ENCODE data around the gene FNDC7.
"Not testable (repeated sequence)": the region's sequence is repeated elsewhere in the genome, so short reads cannot be mapped to it uniquely, and the experiment has no call there.

FNDC7 gene

GRCh38 chr1:108712606-108713150, at the start of gene FNDC7:
Gene FNDC7, plus strand, starts transcription at chr1:108712908. Its CDS starts 26 bp downstream, at chr1:108712934.
- FAIRE-seq (no peak), DNase-seq (ENCODE audit: insufficient read length, low spot score) (no peak)

DNA sequence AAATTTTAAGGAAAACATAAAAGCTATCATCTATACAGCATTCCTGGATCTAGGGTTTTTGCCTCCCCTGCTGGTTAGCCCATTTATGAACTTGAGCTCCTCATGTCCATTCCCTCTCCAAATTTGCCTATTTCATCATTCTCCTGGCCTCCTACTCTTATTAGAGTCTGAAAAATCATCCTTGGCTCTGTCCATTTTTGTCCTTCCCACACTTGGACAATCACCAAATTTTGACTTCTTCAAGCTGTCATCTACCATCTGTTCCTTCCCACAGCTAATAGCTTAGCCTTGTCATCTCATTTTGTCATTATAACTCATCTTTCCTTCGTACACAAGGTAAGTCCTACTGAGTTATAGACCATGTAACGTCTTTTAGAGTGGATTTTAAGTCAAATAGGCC, 49.6 kb upstream of the FNDC7 start:
- FAIRE-seq (no peak), DNase-seq (ENCODE audit: insufficient read length, low spot score) (no peak)

DNA sequence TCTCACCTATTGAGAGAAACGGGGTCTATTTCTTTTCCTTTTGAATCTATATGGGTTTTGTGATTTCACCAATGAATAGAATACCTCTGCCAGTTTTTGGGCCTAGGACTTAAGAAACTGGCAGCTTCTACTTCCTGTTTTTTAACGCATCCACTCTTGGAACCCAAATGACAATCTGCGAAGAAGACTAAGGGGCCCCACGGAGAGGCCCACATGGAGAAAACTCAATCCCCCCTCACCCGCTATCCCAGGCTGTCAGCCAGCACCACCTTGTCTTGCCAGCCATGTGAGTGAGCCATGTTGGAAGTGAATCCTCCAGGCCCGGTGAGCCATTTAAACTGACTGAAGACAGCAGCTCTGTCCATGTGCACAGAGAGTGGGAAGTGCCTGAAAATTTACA, 48.2 kb upstream of the FNDC7 start:
- FAIRE-seq, result no peak
- DNase-seq (ENCODE audit: insufficient read length, low spot score), result no peak

- no peak for DNase-seq (ENCODE audit: insufficient read length, low spot score)
- FAIRE-seq, result no peak
These were observed 47.6 kb upstream of the FNDC7 start for GRCh38 chr1:108665067-108665466.

DNA sequence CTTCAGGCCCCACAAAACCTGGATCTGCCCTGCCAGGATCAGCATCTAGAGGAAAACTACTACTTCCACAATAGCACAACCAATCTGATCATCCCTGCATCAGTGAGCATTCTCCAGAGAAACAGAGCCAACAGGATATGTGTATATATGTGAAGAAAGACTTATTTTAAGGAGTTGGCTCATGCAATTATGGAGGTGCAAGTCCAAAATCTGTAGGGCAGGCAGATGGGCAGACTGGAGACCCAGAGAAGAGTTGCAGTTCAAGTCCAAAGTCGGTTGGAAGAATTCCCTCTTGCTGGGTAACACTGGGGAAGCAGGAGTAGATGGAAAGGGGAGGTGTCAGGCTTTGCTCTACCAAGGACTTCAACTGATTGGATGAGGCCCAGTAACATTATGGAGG, 46.9 kb upstream of the FNDC7 start:
- FAIRE-seq (no peak), DNase-seq (ENCODE audit: insufficient read length, low spot score) (no peak)

GRCh38 chr1:108667422-108667821, 45.3 kb upstream of the FNDC7 start:
- not testable (repeated sequence) for DNase-seq (ENCODE audit: insufficient read length, low spot score); FAIRE-seq

- FAIRE-seq (no peak), DNase-seq (ENCODE audit: insufficient read length, low spot score) (no peak)
These were observed 43.9 kb upstream of the FNDC7 start for GRCh38 chr1:108668777-108669176.

DNA sequence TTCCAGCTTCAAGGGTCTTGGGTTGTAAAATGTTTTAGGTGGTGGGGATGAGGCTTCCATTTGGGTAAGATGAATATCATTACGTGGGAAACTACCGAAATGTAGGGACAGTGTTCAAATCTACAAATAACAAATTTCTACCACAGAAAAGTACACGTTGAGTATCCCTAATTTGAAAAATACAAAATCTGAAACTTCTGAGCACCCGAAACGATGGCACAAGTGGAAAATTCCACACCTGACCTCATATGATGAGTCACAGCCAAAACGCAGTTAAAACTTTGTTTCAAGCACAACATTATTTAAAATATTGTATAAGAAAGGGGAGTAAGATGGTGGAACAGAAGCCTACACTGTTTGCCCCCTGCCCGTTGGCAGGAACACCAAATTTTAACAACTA, 43.0 kb upstream of the FNDC7 start:
- FAIRE-seq, result no peak
- DNase-seq (ENCODE audit: insufficient read length, low spot score), result no peak

DNA sequence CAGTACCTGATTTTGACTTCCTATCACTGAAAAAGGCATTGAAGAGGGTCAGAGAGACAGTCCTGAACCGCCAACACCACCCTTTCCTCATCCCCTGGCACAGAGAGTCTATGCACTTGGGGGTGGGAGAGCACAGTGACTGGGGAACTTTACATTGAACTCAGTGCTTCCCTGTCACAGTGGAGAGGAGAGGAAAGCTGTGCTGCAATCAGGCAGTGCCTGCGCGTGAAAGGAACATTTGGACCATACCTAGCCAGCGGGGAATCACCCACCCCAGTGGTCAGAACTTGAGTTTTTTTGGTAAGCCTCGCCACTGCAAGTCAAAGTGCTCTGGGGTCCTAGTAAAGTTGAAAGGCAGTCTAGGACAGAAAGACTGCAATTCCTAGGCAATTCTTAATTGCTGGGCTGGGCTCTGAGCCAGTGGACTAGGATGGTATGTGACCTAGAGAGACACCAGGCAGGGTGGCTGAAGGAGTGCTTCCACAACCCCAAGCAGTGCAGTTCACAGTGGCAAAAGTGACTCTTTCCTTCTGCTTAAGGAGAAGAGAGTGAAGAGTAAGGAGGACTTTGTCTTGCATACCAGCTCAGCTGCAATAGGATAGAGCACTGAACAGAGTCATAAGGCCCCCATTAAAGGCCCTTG, 42.5 kb upstream of the FNDC7 start:
- FAIRE-seq (no peak), DNase-seq (ENCODE audit: insufficient read length, low spot score) (no peak)

DNA sequence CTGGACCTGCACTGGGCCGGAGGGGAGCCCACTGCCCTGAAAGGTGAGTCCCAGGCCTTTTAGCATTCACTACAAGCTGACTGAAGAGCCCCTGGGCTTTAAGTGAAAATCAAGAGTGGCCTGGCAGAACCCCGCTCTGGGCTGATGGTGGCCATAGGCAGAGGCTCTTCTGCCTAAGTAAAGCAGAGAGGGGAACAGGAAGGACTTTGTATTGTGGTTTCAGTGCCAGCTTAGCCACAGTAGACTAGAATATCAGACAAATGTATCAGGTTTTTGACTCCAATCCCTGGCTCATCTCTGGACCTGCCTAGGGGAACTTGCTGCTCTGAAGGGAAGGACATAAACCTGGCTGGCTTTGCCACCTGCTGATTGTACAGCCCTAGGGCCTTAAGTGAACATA, 41.6 kb upstream of the FNDC7 start:
- DNase-seq (ENCODE audit: insufficient read length, low spot score), result no peak
- no peak for FAIRE-seq

- no peak for DNase-seq (ENCODE audit: insufficient read length, low spot score)
- no peak for FAIRE-seq
These were observed 34.0 kb upstream of the FNDC7 start for GRCh38 chr1:108678706-108679105.

DNA sequence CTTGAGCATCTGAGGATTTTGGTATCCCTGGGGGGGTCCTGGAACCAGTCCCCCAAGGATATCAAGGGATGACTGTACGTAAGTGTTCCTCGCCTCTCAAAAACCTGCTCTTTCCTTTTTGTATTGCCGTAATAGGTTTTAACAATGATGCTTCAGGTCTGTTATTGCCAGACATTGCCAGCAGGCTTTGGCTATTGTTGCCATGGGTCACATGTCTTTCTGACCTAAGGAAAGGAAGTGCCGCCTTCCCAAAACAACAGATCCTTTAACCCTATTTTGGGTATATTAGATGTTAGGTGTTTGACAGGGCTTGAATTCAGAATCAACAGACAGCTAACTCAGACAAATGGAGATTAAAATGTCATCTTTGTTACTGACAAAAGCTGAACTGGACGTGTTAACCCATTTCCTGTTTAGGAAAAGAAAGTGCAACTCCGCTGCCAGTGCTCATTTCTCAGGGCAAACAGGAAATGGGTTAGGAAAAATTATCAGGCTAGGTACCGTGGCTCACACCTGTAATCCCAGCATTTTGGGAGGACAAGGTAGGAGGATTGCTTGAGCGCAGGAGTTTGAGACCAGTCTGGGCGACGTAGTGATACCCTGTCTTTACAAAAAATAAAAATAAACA, 33.0 kb upstream of the FNDC7 start:
- DNase-seq (ENCODE audit: insufficient read length, low spot score), result no peak
- no peak for FAIRE-seq

DNA sequence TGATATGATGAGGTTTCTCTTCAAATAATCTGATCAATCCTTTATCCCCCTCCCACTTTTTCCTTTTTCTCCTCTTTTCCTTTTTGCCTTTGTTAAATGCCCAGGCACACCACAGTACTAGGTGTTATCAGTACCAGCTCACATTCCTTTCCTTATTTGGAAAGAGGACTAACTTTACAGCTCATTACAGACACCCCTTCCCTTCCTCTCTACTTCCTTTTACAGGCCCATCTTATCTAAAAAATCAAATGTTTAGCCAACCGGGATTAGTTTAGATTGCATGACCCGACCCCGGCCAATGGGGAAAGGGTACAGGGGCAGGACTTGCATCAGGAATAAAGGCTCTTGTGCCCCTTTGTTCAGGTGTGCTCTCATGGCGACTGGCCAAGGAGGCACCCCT, 31.0 kb upstream of the FNDC7 start:
- not testable (repeated sequence) for DNase-seq (ENCODE audit: insufficient read length, low spot score); FAIRE-seq

- FAIRE-seq (no peak), DNase-seq (ENCODE audit: insufficient read length, low spot score) (no peak)
These were observed 27.2 kb upstream of the FNDC7 start for GRCh38 chr1:108685529-108685928.

GRCh38 chr1:108686614-108687313, 25.9 kb upstream of the FNDC7 start:
- DNase-seq (ENCODE audit: insufficient read length, low spot score) (no peak), FAIRE-seq (no peak)

DNA sequence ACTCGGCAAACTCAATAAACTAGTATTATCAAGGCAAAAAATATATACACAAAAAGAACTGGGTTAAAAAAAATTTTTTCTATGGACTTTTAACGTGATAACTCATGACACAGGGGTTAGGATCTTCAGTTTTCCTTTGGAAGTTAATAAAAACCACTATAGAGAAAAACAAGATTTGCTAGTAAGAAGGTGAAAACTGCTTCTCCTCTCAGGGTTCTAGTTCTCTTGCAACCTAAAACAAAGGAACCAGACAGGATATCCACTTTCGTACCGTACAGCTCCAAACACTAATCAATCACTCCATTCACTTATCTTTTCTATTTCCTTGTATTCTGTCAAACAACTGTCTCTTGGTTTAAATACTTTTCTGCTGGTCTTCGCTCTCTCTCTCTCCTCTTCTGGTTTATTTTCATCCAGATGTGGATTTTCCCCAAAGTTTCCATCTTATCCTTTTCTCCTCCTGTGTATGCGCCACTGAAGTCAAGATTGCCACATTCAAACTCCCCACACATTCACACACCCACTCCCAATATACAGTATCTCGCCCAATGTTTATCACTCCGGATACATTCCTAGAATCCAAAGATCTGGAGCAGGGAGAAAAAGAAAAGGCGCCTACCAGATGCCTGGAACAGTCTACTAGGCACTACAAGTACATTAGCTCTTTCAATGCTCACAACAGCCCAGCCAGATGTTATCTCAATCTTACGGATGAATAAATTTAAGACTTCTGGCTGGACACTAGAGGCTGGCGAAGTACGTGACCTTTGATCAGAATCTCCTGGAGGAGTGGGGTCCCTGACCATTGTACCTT, 21.4 kb upstream of the FNDC7 start:
- FAIRE-seq, result peak; percentile 42
- no peak for DNase-seq (ENCODE audit: insufficient read length, low spot score)

DNA sequence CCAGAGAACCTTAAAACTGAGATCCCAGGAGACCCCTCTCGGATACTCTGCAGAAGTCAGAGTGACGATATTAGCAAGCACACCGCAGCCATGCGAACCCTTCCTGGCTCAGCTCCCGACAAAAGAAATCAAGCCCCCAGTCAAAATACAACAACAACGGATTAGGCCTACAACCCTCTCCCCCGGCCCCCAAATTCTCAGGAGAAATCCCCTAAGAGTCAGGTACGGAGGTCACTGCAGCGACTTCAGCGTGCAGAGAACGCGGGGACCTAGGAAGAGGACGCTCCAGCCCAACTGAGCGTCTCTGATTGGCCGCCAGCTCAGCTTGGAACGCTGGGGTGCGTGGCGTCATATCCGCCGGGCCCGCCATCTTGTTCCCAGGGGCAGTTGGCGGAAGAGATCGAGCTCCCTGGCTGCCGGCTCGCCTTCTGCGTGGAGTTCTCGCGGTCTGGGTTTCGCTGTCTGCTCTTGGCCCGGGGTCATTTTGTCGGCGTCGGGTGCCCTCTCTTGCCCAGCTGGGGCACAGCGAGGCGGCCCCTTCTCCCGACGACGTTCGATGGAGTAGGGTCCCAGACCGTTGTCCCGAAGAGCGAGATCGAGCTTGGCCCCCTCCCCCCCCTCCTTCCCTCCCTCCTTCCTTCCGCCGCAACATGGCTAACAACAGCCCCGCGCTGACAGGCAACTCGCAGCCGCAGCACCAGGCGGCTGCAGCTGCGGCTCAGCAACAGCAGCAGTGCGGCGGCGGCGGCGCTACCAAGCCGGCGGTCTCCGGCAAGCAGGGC, 20.6 kb upstream of the FNDC7 start, which contains the start of gene PRPF38B:
Gene PRPF38B, plus strand, starts transcription at position 369 of the 782 bp plus-strand sequence. Its CDS starts 282 bp downstream, at position 651.
- DNase-seq (ENCODE audit: insufficient read length, low spot score) (peak; percentile 75), FAIRE-seq (peak; percentile 92)

DNA sequence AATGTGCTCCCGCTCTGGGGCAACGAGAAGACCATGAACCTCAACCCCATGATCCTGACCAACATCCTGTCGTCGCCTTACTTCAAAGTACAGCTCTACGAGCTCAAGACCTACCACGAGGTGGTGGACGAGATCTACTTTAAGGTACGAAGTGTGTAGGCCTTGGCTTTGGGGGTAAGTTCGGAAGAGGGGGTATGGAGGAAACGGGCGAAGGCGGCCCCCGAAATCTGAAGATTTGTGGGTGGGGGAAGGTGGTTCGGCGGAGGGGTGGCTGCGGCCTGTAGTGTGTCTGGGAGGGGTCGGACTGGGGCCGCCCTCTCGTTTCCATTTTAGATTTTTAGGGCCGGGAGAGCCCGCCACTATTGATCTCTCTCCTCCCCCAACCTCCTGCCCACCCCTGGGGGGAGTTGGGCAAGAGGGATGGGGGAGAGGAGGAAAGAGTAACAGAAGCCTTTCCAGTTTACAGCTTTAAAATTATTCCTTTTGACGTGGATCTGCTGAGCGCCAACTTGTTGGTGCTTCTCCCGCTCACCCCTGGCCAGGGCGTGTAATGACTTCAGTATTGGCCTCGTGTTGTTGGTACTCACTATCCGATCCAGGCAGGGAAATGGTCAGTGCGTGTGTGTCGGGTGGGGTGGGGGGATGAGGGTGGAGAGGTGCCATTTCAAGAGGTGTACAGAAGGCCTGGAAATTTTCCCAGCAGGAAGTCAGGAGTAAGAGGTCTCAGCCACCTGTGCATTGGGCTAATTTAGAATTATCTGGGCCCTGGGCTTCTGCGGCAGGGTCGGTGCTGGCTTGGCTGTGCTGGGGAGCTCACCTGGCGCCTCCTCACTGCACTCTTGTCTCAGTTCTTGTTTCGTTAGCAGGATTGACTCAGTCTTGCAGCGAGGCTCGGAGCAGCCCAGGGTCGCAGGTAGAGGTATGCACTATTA, 19.7 kb upstream of the FNDC7 start:
- peak; percentile 44 for DNase-seq (ENCODE audit: insufficient read length, low spot score)
- peak; percentile 65 for FAIRE-seq

- FAIRE-seq (no peak), DNase-seq (ENCODE audit: insufficient read length, low spot score) (no peak)
These were observed 17.2 kb upstream of the FNDC7 start for GRCh38 chr1:108695535-108695934.

All from GM19239 (cell line).